Activated T-cell treated with anti-CD3 and anti-CD28 coated beads, Interleukin-2, amount 50 U/mL, for 24 hours (primary cell): ENCODE results near the gene LMO2.
A peak's percentile ranks its signal among the peaks of the same experiment; 100 is the strongest.

Experiments
- DNase-seq: peaks from one replicate; pipeline ENCODE4 v3.0.0-alpha.2; 2020
- H3K27ac Mint-ChIP-seq: 2 replicates; pipeline ENCODE4 v1.8.0; 2020; ENCODE audit warnings: mild to moderate bottlenecking, mixed read lengths
- H3K27me3 Mint-ChIP-seq: 2 replicates; pipeline ENCODE4 v1.8.0; 2020; ENCODE audit warnings: mixed read lengths
- H3K36me3 Mint-ChIP-seq: 2 replicates; pipeline ENCODE4 v1.8.0; 2020; ENCODE audit warnings: low read depth, mixed read lengths
- H3K4me1 Mint-ChIP-seq: 2 replicates; pipeline ENCODE4 v1.8.0; 2020; ENCODE audit warnings: low read depth, mixed read lengths
- H3K4me3 Mint-ChIP-seq: 2 replicates; pipeline ENCODE4 v1.8.0; 2020; ENCODE audit warnings: mild to moderate bottlenecking, moderate library complexity, mixed read lengths
- H3K9me3 Mint-ChIP-seq: 2 replicates; pipeline ENCODE4 v1.8.0; 2020; ENCODE audit warnings: mixed read lengths

LMO2 gene

DNA sequence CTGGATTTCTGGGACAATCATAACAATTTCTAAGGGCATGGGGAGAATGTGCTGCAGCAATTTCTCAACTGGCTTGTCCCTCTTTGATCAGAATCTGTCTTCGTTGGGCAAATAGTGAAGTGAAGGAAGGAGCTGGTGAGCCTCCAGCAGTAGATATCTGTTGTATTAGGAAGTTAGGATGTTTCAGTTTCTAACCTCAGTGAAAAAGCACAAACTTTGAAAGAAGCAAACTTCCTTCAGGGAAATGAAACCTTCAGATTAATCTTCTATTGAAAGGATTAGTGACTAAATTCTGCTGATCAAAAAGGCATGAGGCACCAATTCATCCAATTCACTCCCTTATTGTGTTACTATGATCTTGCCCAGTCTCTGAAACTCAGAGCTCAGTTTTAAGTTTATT is 24.3 kb downstream of the LMO2 start:
- Mint-ChIP-seq H3K9me3 (no peaks in the 10 kb centered on the region), H3K27ac (no peak overlapping the region), H3K4me3 (no peak overlapping the region), H3K27me3 (peaks cover 81% of the 10 kb centered on the region), H3K4me1 (peaks cover 19% of the 10 kb centered on the region), H3K36me3 (no peaks in the 10 kb centered on the region)
- no peak for DNase-seq

DNA sequence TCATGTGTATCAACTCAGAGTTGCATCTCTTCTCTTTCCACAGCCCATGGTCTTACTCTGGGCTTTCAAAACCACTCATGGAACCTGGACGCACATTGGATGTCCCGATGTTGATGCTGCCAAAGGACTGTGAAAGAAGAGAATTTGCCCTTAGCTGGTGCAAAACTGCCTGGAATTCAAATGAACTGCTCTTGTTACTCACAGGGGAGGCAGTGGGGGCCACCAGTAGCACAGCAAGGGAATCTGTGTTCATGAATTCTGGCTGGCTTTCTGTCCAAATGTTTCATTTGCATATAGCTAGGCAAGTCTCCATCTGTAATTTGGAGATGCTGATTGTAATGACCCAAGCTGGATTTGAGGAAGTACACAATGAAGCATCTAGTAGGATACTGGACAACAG is 24.9 kb downstream of the LMO2 start:
- Mint-ChIP-seq H3K4me3 (no peak overlapping the region), H3K9me3 (no peaks in the 10 kb centered on the region), H3K36me3 (no peaks in the 10 kb centered on the region), H3K27me3 (peaks cover 81% of the 10 kb centered on the region), H3K4me1 (peaks cover 19% of the 10 kb centered on the region), H3K27ac (no peak overlapping the region)
- no peak for DNase-seq

DNA sequence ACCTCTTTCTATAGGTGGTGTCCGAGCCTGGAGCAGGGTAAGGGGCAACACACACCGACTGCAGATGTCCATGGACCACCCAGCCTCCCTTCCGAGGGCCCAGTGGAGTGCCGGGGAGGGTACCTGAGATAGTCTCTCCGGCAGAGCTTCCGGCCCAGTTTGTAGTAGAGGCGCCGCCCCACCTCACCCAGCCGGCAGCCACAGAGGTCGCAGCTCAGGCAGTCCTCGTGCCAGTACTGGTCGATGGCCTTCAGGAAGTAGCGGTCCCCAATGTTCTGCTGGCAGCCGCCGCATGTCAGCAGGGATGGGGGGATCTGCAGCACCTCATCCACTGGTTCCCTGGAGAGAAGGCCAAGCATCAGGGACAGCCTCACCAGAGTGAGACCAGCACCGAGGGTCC is 27.4 kb downstream of the LMO2 start:
- H3K9me3 Mint-ChIP-seq = no peaks in the 10 kb centered on the region
- H3K27me3 Mint-ChIP-seq = peaks cover 86% of the 10 kb centered on the region
- H3K27ac Mint-ChIP-seq = no peak overlapping the region
- H3K4me3 Mint-ChIP-seq = no peak overlapping the region
- DNase-seq = no peak
- no peaks in the 10 kb centered on the region for H3K36me3 Mint-ChIP-seq
- H3K4me1 Mint-ChIP-seq = peaks cover 8% of the 10 kb centered on the region

DNA sequence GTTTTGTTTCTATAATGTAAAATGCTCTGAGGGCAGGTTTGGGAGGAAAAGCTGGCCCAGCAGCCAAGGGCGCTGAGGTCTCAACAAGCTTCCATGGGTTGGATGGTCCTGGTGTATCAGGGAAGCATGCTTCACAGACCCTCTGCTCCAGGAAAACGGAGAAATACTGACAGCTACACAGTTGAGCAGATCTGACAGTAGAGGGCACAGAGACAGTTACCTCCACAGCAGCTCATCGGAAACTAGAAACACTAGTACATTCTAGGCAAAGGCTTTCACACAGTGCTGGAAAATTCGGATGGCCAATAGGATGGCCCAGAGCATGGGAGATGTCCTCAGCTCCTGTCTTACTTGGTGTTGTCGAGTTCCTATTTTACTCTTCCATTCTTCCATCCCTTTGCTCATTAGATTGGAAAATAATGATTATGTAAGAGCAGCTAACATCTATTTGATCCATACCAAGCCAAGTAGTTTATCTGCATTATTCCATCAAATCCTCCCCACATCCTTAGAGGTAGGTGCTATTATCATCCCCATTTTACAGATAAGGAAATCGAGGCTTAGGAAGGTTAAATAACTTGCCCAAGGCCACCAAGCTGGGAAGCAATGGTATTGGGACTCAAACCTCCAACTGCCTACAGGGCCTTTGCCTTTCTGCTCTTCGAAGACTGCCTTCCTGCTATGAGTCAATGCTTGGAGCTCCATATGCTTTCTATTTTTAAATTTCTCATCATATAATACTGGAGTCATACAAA is 28.3 kb downstream of the LMO2 start:
- Mint-ChIP-seq H3K27me3 (peaks cover 93% of the 10 kb centered on the region), H3K4me3 (no peak overlapping the region), H3K9me3 (no peaks in the 10 kb centered on the region), H3K27ac (no peak overlapping the region), H3K36me3 (no peaks in the 10 kb centered on the region), H3K4me1 (peaks cover 6% of the 10 kb centered on the region)
- no peak for DNase-seq

DNA sequence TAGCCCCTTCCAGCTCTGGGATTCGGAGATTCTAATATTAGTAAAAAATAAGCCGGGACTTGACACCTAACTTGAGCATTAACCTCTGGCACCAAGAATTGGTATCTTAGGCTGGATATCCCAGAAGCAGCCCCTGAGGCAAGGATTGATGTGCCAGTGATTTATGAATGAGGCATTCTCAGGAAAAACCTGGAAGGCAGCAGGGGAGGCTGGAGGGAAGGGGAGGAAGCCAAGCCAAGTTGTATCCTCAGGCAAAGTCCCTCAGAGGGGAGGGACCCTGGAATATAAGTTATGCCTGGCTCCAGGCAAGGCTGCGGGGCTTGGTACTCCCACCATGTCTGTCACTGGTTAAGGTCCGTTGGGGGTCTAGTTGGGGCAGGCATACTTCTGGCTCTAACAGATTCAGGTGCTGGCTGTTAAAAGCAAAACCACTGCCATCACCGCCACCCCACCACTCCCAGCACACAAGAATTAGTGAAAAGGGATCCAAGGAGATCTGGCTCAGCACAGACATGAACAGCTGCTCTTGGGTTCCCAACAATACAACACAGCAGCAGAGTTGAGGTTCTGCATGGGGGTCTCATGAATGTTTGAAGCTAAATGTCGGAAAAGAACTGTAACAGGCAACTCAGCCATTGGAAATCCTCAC is 29.8 kb downstream of the LMO2 start:
- H3K9me3 Mint-ChIP-seq = no peaks in the 10 kb centered on the region
- H3K27ac Mint-ChIP-seq = no peak overlapping the region
- H3K36me3 Mint-ChIP-seq = no peaks in the 10 kb centered on the region
- H3K4me3 Mint-ChIP-seq = no peak overlapping the region
- H3K4me1 Mint-ChIP-seq = no peaks in the 10 kb centered on the region
- peaks cover 90% of the 10 kb centered on the region for H3K27me3 Mint-ChIP-seq
- DNase-seq = no peak

DNA sequence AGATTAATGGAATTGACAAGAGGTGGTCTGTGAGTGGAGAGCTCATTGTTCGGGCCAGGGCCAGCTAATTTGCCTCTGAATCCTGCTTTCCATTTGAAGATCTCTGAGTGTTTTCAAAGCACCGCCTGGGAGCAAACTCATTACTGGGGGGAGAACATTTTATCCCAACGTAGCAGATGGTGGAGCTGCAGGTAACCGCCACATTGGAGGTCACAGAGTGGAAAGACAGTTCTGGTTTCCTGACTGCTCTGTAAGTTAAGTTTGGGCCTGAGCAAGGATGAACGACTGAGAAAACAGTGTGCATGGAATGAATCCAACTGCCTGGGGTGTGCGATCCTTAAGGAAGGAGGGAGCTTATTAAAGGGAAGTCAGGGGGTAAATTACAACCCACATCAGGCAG is 30.5 kb downstream of the LMO2 start:
- no peaks in the 10 kb centered on the region for H3K36me3 Mint-ChIP-seq
- H3K27me3 Mint-ChIP-seq = peaks cover 92% of the 10 kb centered on the region
- H3K27ac Mint-ChIP-seq = no peak overlapping the region
- no peaks in the 10 kb centered on the region for H3K9me3 Mint-ChIP-seq
- no peak overlapping the region for H3K4me3 Mint-ChIP-seq
- DNase-seq = no peak
- no peaks in the 10 kb centered on the region for H3K4me1 Mint-ChIP-seq

DNA sequence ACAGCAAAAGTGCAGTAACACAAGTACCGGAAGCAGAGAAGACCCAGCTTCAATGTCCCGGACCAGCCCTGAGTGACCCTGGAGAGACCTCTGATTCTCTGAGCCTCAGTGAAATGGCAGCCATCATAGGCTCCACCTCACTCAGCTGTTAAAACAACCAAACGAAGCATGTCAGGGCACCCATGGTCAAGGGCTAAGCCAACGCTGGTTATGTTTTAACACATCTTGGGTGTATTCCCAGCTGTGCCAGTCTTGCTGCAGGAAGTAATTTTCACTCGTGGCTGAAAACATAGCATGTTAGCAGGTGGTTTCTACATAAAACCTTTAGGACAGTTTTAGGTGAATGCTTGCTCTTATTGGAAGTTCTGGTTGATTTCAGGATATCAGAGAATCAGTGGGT is 30.9 kb downstream of the LMO2 start:
- H3K4me3 Mint-ChIP-seq = no peak overlapping the region
- H3K9me3 Mint-ChIP-seq = no peaks in the 10 kb centered on the region
- H3K27ac Mint-ChIP-seq = no peak overlapping the region
- no peak for DNase-seq
- H3K27me3 Mint-ChIP-seq = peaks cover 93% of the 10 kb centered on the region
- H3K36me3 Mint-ChIP-seq = no peaks in the 10 kb centered on the region
- H3K4me1 Mint-ChIP-seq = no peaks in the 10 kb centered on the region

DNA sequence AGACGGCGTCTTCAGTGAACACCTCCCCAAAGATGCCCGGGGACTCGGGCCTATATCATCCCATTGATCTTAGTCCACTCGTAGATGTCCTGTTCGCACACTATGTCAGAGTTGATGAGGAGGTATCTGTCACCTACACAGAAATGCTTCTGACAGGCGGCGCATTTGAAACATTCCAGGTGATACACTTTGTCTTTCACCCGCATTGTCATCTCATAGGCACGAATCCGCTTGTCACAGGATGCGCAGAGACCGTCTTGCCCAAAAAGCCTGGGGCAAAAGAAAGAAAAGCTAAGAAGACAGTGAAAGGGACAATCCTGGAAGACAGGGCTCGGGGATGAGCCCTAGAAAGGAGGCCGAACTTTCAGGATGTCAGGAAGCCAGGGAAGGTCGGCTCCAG is 32.6 kb downstream of the LMO2 start:
- Mint-ChIP-seq H3K4me1 (no peaks in the 10 kb centered on the region), H3K27ac (no peak overlapping the region), H3K36me3 (no peaks in the 10 kb centered on the region), H3K9me3 (no peaks in the 10 kb centered on the region), H3K4me3 (no peak overlapping the region), H3K27me3 (peaks cover 89% of the 10 kb centered on the region)
- no peak for DNase-seq

DNA sequence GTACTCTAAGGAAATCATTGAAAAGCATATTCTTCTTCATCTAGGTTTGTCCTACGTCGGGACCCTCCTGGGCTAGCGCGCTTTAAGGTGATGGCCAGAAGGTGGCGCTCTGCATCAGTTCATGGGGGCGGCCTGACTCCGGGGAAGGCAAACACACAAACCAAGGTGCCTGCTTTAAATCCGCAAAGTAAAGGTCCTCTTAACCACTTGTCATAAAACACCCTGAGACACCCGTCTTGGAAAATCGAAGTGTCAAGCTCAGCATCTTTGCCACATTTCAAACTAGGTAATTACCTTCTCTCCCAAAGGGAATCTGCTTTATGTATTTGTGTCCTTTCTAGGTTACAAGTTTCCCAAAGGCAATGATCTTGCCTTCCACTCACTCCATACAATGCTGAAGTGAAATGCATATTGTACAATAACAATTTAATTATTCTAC is 33.9 kb downstream of the LMO2 start:
- Mint-ChIP-seq H3K27ac (no peak overlapping the region), H3K4me1 (no peaks in the 10 kb centered on the region), H3K36me3 (no peaks in the 10 kb centered on the region), H3K27me3 (peaks cover 79% of the 10 kb centered on the region), H3K4me3 (no peak overlapping the region), H3K9me3 (no peaks in the 10 kb centered on the region)
- peak; percentile 86 for DNase-seq

DNA sequence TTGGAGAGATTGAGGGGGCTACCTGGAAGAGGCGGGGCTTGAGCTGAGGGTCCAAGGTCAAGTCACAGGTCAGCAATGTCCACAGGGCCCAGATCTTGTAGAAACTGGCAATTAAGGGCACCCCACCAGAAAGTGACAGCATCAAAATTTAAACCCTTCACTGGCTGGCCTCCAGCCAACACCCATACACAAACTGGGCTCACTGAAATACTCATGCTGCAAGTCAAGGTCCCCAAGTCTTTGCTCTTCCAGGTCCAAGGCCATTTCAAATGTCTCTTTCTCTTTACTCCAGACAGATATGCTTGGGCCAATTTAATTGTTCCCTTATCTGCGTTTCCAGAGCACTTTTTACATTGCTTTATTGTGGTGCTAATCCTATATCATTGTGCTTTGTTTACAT is 36.4 kb downstream of the LMO2 start:
- peaks cover 74% of the 10 kb centered on the region for H3K27me3 Mint-ChIP-seq
- no peak overlapping the region for H3K27ac Mint-ChIP-seq
- no peaks in the 10 kb centered on the region for H3K36me3 Mint-ChIP-seq
- no peak for DNase-seq
- H3K9me3 Mint-ChIP-seq = no peaks in the 10 kb centered on the region
- H3K4me3 Mint-ChIP-seq = no peak overlapping the region
- H3K4me1 Mint-ChIP-seq = no peaks in the 10 kb centered on the region

DNA sequence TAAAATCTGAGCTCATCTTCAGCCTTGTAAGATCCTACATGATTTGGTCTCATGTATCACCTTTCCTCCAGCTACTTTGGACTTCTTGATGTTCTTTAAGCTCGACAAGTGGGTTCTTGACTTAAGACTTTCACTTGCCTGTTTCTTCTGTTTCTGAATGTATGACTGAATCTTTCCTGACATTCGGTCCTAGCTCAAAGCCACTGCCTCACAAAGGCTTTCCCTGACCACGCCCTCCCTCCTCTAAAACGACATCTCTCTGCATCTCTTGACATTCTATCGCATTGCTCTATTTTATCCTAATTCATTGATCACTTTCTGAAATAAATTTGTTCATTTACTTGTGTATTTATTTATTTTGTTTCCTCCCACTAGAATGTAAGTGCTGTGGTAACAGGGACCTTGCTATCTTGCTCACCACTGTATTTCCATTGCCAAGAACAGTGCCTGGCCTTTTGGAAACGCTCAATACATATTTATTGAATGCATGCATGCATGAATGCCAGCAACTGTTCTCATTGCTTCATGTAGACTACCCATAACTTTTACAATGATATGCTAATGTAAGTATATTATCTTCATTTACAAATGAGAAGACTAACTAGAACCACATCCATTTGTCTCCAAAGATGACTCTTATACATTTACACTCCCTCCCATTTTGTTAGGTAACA is 43.0 kb downstream of the LMO2 start:
- H3K27ac Mint-ChIP-seq = no peak overlapping the region
- H3K27me3 Mint-ChIP-seq = peaks cover 61% of the 10 kb centered on the region
- no peaks in the 10 kb centered on the region for H3K9me3 Mint-ChIP-seq
- no peaks in the 10 kb centered on the region for H3K4me1 Mint-ChIP-seq
- H3K36me3 Mint-ChIP-seq = no peaks in the 10 kb centered on the region
- H3K4me3 Mint-ChIP-seq = no peak overlapping the region
- no peak for DNase-seq

DNA sequence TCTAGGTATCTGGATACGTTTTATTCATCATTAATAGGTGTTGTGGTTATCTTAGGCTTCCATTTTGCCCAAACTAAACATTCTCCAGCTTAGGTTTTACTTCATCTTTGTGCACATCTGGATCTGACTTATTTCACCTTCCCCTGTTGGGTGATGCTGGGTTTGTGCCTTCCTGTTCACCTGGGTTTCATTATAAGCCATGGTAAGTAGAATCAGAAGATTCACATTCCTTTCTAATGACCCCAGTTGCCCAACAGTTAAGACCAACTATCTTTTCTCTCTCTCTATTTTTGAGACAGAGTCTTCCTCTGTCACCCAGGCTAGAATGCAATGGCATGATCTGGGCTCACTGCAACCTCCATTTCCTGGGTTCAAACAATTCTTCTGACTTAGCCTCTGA is 44.6 kb downstream of the LMO2 start:
- no peak overlapping the region for H3K4me3 Mint-ChIP-seq
- no peaks in the 10 kb centered on the region for H3K9me3 Mint-ChIP-seq
- no peaks in the 10 kb centered on the region for H3K4me1 Mint-ChIP-seq
- no peaks in the 10 kb centered on the region for H3K36me3 Mint-ChIP-seq
- DNase-seq = no peak
- no peak overlapping the region for H3K27ac Mint-ChIP-seq
- peaks cover 65% of the 10 kb centered on the region for H3K27me3 Mint-ChIP-seq

DNA sequence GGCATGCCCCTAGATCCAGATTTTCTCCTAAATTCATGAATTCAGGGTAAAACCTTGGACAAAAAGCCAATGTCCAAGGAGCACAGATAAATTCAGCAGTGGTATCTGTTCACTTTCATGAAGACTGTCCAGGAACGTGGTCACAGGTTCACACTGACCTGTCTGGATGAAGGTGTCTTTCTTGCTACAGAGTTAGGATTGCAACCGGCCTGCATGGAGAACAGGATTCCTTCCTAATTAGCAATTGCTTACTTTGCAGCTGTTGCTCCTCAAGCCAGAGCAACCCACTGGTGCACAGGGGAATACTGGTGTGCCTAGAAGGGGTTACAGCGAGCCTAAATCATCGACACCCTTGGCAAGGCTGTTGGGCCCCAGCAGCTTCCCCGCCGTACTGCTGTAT is 47.6 kb downstream of the LMO2 start:
- H3K4me1 Mint-ChIP-seq = no peaks in the 10 kb centered on the region
- no peaks in the 10 kb centered on the region for H3K36me3 Mint-ChIP-seq
- no peak overlapping the region for H3K4me3 Mint-ChIP-seq
- H3K27ac Mint-ChIP-seq = no peak overlapping the region
- H3K9me3 Mint-ChIP-seq = no peaks in the 10 kb centered on the region
- no peak for DNase-seq
- peaks cover 70% of the 10 kb centered on the region for H3K27me3 Mint-ChIP-seq

DNA sequence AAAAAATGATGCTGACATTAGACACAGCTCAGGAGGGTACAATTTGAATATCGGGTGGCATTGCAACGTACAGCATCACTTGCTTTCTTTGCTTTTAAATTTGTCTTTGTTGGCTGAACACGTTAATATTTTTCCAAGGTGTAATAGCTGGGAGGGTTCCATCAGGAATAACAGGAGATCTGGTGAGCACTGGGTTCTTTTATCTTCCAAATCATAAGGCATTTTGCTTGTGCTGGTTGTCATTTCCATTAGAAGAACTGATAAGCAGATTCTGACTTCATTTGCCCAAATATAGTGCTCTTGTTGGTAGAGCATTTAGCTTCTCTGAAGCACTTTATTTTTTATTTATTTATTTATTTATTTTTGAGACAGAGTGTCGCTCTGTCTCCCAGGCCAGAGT is 48.9 kb downstream of the LMO2 start:
- no peak for DNase-seq

DNA sequence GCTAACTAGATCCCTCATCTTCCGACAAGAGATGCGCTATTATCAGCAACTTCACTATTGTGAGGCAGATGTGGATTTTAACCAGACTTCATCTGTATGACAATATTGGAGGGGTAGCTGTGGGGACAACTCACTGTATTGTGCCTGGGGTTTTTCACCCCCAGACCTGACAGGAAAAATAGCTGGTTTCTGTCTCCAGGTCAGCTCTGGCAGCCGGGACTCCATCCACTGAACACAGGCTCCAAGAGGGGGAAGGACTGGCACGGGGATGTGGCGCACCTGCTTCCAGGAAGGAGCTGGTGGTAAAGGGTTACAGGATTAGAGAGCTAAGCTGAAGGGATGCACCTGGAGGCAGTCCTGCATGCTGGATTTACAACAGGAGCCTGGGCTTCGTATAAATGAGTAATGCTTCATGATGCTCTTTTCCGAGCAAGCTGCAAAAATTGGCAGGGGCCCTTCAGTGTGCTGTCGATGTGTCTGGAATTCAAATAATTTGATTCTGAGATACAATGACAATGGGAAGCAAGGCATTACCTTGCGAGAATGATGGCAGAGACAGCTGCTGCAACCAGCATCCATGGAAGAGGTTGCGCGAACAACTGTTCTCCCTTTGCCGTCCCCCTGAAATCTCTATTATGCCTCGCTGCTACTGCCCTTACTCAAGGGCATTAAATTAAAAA is 49.5 kb downstream of the LMO2 start:
- H3K27me3 Mint-ChIP-seq = peaks cover 65% of the 10 kb centered on the region
- H3K4me3 Mint-ChIP-seq = no peak overlapping the region
- no peaks in the 10 kb centered on the region for H3K36me3 Mint-ChIP-seq
- no peaks in the 10 kb centered on the region for H3K9me3 Mint-ChIP-seq
- no peak overlapping the region for H3K27ac Mint-ChIP-seq
- H3K4me1 Mint-ChIP-seq = no peaks in the 10 kb centered on the region
- DNase-seq = no peak

More for the DNA sequence above, 48.9 kb downstream of the LMO2 start:
- no peaks in the 10 kb centered on the region for H3K9me3 Mint-ChIP-seq
- no peak overlapping the region for H3K27ac Mint-ChIP-seq
- no peaks in the 10 kb centered on the region for H3K4me1 Mint-ChIP-seq
- H3K27me3 Mint-ChIP-seq = peaks cover 69% of the 10 kb centered on the region
- no peaks in the 10 kb centered on the region for H3K36me3 Mint-ChIP-seq
- H3K4me3 Mint-ChIP-seq = no peak overlapping the region
